Epithelial cell of proximal tubule (primary cell): ENCODE data around the gene CAPZB. TPM values are rescaled to one million over a fixed set of nuclear protein-coding genes. Genes with fewer than 3 reads are reported as not detected.

ENCODE experiments used
- DNase-seq: peaks from one replicate; pipeline ENCODE4 v3.0.0-alpha.2; 2011; ENCODE audit warnings: low read depth
- H3K4me3 ChIP-seq: 2 replicates; pipeline ENCODE4 v1.5.1; 2011; ENCODE audit warnings: low read depth, mild to moderate bottlenecking, low read length
- CTCF ChIP-seq: conservative IDR thresholded peaks from 2 replicates; pipeline ENCODE4 v1.5.1; 2012; ENCODE audit warnings: low read depth, mild to moderate bottlenecking, low read length
- total RNA-seq: library from RNA; depleted of rRNA; stranded (reverse); fragments of >200 nt; gene quantifications from 2 replicates; pipeline ENCODE4 v1.2.3, GENCODE V29; 2015

The CAPZB gene
- total RNA-seq, 1 donor from 2014 or later, result 74.9 TPM

GRCh38 chr1:19393046-19393445 is 92.3 kb downstream of the CAPZB start:
- no peak overlapping the region for H3K4me3 ChIP-seq
- DNase-seq, result no peak
- TF ChIP-seq CTCF, result no peak

- no peak overlapping the region for H3K4me3 ChIP-seq
- no peak for TF ChIP-seq CTCF
- DNase-seq, result no peak
These were observed 93.1 kb downstream of the CAPZB start for GRCh38 chr1:19392221-19392620.

GRCh38 chr1:19391596-19391981 is 93.8 kb downstream of the CAPZB start:
- TF ChIP-seq CTCF, result no peak
- no peak overlapping the region for H3K4me3 ChIP-seq
- DNase-seq, result no peak

GRCh38 chr1:19390901-19391595 is 94.3 kb downstream of the CAPZB start:
- no peak for DNase-seq
- H3K4me3 ChIP-seq, result no peak overlapping the region
- peak; percentile 93 for TF ChIP-seq CTCF

- no peak overlapping the region for H3K4me3 ChIP-seq
- DNase-seq, result no peak
- TF ChIP-seq CTCF, result no peak
These were observed 95.0 kb downstream of the CAPZB start for GRCh38 chr1:19390166-19390850.

- DNase-seq, result no peak
- H3K4me3 ChIP-seq, result no peak overlapping the region
- no peak for TF ChIP-seq CTCF
These were observed 96.4 kb downstream of the CAPZB start for GRCh38 chr1:19388980-19389379.

- no peak for DNase-seq
- TF ChIP-seq CTCF, result peak; percentile 15
- no peak overlapping the region for H3K4me3 ChIP-seq
These were observed 98.3 kb downstream of the CAPZB start for GRCh38 chr1:19387045-19387467.
